Stimulated activated CD8-positive, alpha-beta memory T cell treated with anti-CD3 and anti-CD28 coated beads, Interleukin-12 subunit alpha, Interleukin-12 subunit beta, amount 100 ng/mL, for 24 hours (primary cell): ENCODE results near the gene DOCK11.
"Not testable (repeated sequence)": the region's sequence is repeated elsewhere in the genome, so short reads cannot be mapped to it uniquely, and the experiment has no call there.

Source experiments
- DNase-seq: peaks from one replicate; pipeline ENCODE4 v3.0.0-alpha.2; 2020; ENCODE audit errors: extremely low read depth

DOCK11 gene

DNA sequence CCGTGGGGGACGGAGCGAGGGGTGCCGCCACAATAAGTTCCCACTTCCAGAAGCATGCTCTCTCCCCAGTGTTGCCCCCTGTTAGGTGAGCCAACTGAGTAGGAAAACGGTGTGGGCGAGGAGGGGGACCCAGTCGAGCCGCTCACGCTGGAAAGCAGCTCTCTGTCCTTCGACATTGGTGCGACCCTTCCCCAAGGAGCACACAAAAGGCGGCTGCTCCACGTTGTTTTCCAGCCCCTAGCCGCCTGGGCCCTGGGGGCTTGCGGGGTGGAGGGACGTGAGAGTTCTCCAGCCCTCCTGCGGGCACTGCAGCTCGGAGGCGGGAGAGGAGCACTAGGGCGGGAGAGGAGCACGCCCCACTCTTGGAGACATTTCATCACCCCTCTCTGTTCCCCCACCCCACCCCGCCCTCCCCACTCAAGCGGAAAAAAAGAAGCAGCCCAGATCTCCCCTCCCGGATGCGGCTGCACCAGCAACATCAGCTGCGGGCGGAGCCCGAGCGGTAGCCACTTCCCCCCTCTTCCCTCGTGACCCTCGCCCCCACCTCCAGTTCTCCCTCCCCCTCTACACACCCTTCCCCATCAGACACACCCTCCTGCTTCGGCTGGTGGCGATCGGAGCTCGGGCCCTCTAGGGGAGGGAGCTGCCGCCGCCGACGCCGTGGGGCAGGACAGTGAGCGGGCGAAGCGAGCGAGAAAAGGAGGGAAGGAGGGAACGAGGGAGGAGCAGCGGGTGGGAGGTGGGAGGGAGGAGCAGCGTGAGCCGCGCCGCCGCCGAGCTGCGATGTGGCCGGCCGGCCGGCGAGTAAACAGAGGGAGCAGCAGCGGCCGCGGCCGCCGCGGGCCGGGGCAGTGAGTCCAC, at the start of gene DOCK11:
Gene DOCK11 (plus strand): TSS at position 755 of the 861 bp plus-strand sequence. CDS start 157 bp downstream, outside the sequence.
- DNase-seq = peak; percentile 50

DNA sequence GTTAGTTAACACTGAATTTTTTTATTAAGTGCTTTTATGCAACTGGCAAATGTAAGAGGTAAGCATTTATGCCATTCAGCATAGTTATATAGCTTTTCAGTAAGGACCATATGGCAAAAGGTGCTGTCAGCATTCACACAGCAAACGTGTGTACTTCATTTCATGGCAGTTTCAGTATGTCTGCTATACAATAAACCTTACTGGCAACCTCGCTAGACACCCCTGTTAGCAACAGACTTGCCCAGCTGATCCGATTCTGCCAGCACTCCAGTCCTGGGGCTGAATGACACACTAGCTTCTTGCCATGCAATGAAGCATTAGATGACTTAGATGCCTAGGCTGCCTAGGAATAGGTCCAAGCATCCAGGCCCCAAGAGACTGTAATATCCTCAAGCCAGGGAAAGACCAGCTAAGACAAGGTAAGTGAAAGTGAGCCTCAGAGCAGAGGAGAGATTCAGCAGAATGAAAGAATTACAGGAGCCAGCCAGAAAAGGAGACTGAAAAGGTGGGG, 47.3 kb upstream of the DOCK11 start:
- DNase-seq = no peak

DNA sequence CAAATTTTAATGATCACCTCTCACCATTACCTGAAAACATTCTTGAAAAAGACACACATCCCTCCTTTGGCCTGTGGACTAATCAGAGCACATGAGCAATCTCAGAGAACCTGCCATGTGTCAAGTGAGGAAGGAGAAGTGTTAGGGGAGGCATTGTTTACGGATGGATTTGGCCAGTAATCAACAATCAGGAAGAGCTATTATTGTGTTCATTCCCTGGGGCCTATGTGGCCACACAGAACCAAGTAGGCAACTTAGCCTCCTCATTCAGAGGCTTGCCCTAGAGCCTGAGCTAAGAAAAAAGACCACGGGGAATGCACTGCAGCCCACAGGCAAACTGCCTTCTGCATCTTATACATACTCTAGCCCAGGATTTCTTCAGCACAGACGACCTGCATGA, 40.6 kb upstream of the DOCK11 start:
- DNase-seq = no peak

DNA sequence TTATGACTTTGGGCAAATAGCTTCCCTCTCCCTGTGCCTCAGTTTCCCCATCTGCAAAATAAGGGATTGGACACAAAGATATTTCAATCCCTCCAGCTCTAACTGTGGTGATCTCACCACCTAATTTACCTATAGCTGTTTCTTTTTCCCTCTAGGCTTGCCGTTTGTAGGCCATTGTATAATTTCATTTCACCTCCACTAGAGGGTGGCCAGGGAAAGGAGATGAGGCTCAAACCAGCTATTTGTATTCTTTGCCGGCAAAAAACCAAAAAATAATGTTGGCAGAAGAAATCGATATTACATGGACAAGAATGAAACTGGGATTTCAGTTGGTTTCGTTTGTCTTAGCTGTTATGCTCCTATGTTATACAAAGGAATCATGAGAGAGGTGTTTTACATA, 36.1 kb upstream of the DOCK11 start:
- no peak for DNase-seq

DNA sequence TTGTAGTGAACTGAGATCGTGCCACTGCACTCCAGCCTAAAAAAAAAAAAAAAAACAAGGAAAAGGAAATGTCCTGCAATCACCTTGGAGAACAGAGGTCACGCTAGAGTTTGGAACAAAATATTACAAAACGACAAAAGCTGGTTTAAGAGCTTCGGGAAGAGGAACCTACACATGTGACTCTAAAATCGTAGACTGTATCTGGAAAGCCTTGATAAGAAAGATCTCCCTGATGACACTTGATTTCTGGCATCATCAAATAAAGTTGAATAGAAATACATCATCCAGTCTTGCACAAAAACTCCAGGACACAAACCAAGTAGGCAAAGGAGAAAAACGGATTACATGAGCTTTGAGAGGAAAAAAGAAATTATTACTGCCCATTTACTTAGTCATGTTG, 31.1 kb upstream of the DOCK11 start:
- no peak for DNase-seq

DNA sequence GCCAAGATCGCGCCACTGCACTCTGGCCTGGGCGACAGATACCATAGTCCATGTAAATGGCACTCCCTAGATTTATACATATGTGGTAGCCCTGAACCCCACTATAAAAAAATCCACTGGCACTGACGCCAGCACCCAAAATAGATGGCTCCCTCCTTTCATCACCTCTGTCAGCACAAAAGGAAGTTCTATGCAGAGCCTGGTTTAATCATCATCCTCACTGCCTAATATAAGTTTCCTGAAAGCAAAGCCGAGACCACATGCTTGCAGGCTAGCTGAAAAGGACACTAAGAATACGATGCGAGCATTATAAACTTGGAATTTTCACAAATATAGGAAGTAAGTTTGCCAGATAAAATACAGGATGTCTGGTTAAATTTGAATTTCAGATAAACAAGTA, 27.5 kb upstream of the DOCK11 start:
- no peak for DNase-seq

DNA sequence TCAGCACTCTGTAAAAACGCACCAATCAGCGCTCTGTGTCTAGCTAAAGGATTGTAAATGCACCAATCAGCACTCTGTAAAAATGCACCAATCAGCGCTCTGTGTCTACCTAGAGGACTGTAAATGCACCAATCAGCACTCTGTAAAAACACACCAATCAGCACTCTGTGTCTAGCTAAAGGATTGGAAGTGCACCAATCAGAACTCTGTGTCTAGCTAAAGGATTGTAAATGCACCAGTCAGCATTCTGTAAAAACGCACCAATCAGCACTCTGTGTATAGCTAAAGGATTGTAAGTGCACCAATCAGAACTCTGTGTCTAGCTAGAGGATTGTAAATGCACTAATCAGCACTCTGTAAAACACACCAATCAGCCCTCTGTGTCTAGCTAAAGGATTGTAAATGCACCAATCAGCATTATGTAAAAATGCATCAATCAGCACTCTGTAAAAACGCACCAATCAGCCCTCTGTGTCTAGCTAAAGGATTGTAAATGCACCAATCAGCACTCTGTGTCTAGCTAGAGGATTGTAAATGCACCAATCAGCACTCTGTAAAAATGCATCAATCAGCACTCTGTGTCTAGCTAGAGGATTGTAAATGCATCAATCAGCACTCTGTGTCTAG, 24.8 kb upstream of the DOCK11 start:
- not testable (repeated sequence) for DNase-seq

DNA sequence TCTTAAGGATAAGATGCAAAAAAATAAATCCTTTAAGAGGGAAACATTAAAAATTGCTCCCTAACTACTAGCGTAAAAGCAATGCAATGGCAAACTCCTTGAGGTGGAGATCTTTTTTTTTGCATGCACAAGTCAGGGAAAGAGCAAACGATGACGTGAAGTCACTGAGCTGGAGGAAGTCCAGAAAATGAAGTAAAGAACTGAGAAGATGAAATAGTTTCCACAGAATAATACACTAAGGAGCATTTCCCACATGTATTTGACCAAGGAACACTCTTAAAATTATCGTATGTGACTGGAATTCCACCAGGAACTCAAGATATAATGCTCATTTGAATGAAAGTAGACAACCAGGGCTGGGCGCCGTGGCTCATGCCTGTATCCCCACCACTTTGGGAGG, 21.0 kb upstream of the DOCK11 start:
- DNase-seq = no peak

DNA sequence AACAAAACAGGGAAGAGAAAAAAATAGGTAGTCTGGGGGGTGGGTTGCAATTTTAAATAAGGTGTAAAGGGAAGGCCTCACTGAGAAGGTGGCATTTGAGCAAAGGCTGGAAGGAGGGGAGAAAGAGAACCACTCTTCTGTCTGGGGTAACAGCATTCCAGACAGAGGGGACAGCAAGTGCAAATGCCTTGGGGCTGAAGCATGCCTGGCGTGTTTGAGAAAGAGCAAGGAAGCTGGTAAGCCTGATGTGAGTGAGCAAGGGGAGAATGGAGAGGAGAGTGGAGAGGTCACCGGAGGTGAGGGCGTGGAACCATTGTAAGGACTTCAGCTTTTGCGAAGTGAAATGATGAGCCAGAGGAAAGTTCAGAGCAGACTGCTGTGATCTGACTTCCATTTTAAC, 19.7 kb upstream of the DOCK11 start:
- DNase-seq = no peak

DNA sequence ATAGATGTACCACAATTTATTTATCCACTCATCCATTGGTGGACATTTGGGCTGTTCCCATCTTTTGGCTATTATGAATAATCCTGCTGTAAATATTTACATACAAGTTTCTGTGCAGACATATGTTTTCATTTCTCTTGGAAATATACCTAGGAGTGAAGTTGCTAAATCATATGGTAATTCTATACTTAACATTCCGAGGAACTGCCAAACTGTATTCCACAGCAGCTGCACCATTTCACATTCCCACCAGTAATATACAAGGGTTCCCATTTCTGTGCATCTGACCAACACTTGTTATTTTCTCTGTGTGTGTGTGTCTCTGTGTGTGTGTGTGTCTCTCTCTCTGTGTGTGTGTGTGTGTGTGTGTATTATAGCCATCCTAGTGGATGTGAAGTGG, 15.4 kb upstream of the DOCK11 start:
- DNase-seq = no peak

DNA sequence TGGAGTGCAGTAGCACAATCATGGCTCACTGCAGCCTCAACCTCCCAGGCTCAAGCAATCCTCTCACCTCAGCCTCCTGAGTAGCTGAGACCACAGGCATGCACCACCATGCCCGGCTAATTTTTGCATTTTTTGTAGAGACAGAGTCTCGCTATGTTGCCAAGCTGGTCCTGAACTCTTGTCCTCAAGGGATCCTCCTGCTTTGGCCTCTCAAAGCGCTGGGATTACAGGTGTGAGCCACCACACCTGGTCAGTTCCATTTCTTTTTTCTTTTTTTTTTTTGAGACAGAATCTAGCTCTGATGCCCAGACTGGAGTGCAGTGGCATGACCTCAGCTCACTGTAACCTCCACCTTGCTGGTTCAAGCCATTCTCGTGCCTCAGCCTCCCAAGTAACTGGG, 13.2 kb upstream of the DOCK11 start:
- DNase-seq = not testable (repeated sequence)

DNA sequence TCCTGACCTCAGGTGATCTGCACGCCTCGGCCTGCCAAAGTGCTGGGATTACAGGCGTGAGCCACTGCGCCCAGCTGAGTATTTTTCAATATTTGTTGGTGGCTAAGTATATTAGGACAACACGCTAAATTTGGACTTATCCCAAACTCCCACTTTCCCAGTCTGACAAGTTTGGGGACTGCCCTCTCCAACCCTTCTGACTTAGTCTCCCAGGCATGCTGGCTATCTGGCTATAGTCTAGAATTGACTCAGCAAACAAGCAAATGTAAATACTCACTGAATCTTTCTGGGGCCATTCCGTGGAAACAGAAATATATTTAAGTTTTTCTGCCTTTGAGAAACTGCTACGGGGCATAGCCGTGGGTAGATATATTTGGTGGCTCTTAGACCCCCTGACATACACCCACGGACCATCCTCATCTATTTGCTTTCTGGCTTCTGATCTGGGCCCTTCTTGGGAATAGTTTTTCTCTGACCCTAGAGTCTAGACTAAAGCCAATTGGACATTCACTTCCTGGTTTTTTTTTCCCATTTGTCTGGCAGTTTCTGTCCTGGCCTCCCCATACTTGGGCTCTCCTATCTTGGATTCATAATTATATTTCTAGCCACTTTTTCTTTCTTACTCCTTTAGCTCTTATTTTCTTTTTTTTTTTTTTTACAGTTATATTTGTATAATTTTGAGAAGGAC, 11.3 kb upstream of the DOCK11 start:
- no peak for DNase-seq

DNA sequence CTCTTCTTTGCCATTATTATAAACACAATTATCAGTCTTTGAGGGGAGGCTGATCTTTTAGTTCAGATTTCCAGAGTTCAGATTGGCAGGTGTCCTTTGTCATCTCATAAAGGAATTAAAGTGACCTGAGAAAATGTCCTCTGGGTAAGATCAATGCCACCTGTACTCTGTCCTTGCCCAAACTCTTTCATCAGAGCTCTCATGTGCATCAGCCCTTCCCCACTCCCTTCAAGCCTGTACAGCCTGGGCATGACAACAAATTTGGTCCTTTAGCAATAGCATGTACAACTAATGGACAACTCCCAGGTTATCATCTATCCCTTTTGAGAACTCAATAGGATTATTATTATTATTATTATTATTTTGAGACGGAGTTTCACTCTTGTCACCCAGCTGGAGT, 8.9 kb upstream of the DOCK11 start:
- not testable (repeated sequence) for DNase-seq

DNA sequence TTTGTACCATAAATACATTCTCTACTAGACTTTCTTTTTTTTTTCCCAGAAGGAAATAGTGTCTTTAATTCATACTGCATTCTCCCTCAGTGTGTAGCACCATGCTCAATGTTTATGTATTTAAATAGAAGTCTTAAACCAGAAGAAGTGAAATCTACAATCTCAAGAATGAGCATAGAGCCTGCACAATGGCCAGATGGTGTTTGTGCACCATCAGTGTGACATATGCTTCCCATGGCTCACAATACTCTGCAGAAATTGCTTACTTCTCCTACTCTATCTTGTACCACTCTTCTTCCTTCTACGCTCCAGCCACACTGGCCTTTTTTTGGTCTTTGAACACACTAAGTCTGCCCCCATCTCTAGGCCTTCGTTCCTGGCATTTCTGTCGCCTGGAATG, 2.6 kb upstream of the DOCK11 start:
- DNase-seq = no peak

DNA sequence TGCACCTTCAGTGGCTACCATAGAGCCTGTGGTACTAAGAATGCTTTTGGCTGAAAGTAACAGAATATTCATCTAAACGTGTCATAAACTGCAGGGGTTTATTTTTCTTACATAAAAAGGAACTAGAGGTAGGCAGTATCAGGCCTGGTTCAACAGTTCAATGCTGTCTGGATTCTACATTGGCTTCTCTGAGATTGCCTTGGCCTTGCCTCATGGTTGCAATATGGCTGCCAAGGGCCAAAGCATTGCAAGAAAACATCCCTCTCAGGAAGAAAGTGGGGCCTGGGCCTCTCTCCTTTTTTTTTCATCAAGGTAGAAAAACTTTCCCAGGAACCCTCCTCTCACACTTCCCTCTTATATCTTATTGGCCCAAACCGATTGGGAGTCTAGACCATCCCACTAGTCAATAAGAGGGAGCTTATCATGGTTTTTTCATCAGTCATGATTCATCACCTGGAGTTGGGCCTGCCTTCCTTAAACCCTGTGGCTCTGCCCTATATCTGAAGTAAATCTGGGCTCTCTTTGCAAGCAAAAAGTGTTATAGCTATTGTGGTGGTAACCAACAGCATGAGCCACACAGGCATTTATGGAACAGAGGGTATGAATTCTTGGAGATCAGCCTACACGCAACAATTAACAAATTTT, 1.8 kb upstream of the DOCK11 start:
- DNase-seq = no peak

DNA sequence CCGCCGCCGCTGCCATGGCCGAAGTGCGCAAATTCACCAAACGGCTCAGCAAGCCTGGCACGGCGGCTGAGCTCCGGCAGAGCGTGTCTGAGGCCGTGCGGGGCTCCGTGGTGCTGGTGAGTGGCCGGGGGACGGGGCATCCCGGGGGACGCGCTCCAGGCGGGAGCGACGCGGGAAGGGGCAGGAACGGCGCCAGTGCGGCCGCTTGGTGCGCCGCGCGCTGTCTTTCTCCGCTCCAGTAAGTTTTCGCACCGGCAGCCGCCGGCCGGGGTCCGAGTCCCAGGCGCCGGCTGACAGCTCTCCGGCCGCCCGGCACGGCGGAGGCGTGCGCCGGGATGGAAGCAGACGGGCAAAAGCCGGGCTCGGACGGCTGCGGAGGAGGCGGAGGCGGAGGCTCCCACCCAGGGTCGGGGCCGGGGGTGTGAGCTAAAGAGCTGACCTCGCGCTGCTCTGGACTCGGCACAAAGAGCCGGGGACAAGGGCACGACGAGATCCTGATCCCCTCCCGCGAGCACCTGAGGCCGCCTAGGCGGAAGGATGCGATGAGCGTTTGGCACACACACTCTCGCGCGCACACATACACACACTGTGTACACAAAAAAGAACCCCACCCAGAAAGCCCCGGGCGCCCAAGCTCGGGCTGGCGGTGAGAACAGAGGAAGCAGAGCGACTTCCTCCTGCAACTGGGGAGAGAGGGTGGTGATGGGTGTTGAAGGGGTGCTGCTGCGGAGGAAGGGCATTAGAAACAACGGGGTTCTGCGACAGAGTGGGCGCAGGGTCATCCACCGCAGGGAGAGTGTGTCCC, 545 bp downstream of the DOCK11 start:
- DNase-seq = peak; percentile 43

DNA sequence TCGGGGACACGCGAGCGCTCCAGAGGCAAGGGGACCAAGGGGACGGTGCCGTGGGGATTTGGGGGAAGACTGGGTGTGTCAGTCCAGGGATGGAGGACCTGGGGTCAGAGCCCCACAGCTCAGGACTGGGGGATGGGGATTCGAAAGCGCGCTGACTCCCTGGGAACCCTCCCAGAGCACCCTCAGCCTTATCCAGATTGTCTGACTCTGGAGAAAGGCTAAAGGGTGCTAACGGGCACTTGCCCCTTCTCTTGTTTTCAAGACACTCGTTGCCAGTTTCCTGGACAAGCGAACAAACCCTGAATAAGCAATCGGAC, 1.1 kb downstream of the DOCK11 start:
- no peak for DNase-seq

DNA sequence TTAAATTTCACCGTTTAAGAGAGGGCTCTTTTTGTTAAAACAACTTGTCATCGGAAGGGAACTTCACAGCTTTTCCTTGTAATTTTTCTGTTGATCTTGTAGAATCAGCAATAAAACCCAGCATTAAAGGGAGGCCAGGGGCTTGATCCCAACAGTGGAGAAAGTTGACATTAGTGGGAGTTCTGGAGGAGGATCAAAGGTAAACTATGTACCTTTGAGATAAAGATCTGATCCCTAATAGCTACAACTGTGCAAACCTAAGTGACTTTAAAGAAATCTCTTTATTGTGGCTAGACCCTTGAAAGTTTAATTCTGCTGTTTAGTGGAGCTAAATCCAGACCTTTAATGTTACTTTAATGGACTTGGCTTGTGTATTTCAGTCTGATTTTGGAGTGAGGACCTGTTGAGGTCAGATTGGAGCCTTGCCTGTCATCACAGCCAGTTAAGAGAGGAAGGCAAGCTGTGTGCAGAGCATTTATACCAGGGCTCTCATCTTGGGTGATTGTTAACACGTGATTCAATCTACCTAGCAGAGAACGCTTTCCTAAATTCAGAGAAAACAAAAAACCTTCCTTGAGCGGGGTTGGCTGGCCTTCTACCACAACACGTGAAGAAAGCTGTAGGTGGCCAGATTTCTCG, 1.7 kb downstream of the DOCK11 start:
- no peak for DNase-seq

DNA sequence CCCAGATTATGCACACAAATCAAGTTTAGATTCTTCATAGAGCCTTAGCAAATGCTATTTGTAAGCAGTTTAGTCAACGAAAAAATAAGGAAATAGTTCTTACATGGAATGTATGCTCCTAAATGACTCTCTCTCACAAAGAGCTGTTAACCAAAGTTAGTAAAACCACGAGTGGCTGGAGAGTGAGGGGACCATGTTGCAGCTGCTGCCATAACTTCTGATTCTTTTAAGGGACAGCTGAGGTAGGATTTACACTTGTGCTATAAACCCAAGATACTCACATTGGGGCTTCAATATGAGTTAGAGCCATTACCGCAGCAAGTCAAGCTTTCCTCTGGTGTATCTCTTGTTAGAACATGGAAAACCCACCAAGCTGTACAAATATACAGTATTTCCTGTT, 2.7 kb downstream of the DOCK11 start:
- DNase-seq = no peak

DNA sequence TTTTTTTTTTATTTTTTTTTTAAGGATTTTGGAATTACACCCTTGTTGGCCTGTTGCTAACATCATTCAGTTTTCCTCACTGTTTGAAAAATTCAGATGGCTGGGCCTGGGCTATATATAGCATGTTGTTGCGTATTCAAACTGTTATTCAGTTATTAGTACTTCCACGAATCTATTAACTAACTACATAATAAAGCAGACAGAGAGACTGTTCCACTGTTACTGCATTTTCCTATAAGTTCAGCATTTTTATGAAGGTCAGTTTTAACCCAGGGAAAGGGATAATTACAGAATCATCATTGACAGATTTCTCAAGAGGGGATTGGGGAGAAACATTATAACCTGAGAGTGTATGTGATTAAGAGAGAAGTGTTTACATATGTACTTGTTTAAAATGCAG, 3.1 kb downstream of the DOCK11 start:
- no peak for DNase-seq

DNA sequence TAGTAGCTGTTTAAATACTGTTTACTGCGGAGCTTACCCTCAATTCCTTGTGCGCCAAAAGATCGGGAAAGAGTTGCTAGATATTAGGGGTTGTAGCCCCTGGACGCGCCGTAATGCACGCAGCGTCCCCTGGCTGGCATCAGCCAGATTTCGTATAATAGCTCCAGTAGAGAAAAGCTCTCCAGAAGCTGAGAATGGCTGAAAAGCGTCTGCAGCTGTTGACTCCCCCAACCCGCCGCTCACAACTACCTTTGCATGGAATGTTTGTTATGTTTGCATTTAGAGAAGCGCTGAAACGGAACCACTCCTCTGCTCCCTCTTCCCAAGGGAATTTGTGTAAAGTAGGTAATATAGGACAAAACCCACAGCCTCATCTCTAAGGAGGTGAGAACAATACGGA, 3.7 kb downstream of the DOCK11 start:
- DNase-seq = no peak
